D341Med (cell line): ENCODE measurements around the gene ASB3.

Experiments used
- DNase-seq: peaks from one replicate; pipeline ENCODE4 v3.0.0; 2012; ENCODE audit warnings: low spot score

Gene ASB3

DNA sequence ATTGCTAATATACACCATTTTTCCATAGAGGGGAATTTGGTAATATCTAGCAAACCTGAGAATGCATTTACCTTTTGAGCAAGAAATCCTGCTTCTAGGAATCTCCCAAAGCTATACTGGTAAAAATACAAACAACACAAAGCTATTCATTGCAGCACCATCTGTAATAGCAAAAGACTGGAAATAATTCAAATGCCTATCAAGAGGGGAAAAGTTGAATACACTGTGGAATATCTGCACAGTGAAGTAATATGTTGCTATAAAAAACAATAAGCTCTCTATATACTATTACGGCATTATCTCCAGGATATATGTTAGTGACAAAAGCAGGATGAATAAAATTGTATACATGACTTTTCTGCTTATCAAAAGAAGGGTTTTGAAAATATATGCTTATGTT is 131.5 kb downstream of the ASB3 start:
- DNase-seq: no peak

DNA sequence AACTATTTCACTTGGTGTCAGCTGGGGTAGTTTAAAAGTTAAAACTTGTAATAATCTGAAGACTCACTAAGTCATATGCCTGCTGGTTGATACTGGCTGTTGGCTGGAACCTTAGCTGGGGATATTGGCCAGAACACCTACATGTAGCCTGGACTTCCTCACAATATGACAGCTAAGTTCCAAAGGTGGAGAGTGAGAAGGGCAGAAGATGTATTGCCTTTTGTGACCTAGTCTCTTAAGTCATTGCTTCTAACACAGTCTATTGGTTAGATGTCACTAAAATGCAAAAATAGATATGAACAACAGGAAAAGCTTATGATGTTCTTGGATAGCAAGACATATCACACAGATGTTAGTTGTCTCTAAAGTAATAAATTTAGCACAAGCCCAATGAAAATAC is 132.4 kb downstream of the ASB3 start:
- no peak for DNase-seq

GRCh38 chr2:53652131-53652530 is 134.6 kb downstream of the ASB3 start:
- no peak for DNase-seq

- DNase-seq: no peak
Observed at GRCh38 chr2:53646788-53647187, 140.0 kb downstream of the ASB3 start.

DNA sequence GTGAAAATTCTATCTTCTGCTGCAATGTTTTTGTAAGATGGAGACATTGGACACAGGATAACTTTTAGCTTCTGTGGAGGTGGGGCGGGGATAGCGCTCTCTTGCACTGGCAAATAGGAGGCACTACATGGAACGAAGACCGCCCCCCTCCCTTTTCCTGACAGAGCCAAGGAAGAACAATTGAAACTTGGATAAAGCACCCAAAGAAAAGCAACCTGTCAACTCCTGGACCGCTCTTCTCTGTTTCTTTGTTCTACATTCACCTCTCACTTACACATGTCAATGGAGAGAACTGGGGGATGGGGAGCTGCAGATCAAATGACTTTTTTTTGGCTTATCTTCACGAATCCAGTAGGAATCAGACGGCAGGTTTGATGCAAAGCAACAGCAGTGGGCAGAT is 145.5 kb downstream of the ASB3 start:
- no peak for DNase-seq

- DNase-seq: no peak
Observed at GRCh38 chr2:53640466-53640865, 146.3 kb downstream of the ASB3 start.

DNA sequence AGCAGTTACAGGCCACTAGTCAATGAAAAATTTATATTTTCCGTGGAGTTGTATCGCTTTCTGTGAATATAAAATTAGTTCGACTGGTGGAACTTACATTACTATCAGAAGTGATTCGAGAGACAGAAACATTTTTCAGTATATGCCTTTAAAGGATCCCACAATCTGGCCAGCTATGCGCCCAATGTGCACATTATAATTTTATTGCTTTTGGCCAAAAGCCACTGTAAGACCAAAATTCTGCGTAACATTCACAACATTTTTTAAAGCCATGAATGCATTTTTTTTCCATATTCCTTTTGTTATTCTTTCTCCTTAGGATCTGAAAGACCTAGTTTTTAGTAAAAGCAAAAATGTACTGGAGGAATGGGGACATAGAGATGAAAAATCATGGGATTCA is 150.2 kb downstream of the ASB3 start:
- no peak for DNase-seq

DNA sequence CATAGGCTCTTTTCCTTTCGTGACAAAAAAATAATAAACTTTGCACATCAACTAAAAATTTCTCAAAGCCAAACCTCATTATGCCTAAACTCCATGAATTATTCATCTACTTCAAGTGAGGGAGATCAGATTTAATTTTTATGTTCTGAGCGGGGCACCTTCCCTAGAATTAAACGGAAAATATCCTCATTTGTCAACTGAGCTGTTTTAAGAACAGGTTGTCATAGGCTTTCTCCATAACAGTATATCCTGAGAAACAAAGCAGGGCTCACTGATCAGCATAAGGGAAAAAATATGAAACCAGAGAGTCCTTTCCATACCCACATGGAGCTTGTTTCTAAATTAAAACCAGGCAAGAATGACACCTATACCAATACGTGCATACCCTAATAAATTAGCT is 150.6 kb downstream of the ASB3 start:
- no peak for DNase-seq

- DNase-seq: no peak
Observed at GRCh38 chr2:53635694-53636093, 151.1 kb downstream of the ASB3 start.

DNA sequence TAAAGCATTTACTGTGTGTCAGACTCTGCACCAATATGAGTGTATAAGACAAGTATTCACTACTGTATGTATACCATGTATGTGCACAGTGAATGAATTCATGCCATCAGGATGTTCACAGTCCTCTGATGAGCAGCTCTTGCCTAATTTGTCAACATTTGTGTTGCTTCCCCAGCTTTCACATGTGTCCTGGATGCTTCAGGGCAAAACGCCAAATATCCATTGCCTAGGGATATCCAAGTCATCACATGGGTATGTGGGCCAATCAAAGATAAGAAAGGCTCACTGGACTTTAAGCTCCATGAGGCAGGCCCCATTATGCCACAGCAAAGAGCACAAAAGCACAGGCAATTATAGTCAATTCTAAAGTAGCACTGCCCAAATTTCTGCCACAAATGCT is 153.3 kb downstream of the ASB3 start:
- no peak for DNase-seq

DNA sequence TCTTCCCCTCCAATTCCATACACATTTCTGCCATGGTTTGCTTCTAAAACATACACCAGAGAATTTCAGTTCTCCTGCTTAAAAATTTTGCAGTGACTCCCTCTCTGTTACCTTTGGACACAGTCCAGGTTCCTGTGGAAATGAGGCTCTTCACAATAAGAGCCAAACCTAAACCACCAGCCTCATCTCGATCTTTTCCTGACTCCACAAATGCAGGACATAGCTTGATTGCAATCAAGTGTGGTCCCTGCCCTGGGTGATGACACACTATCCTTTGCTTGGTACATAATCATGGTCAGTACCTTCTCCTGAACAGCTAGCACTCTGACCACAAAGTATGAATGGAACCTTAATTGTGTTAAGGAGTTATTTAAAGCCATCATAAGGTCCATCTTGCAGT is 154.0 kb downstream of the ASB3 start:
- no peak for DNase-seq

DNA sequence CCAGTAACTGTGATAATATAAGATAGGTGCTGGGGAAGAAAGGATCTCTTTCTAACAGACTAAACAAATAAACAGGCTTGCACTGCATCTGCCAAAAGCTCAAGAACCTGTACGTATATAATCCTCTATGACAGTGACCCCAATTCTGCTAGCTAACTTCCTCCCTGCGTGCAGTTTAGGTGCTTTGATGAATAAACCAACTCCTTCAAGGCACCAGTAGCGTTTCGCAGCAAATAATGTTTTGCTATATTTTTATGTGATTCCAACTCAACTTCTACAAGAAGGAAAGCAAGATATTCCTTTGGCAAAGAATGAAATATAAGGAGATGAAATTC is 154.7 kb downstream of the ASB3 start:
- DNase-seq: no peak

- DNase-seq: no peak
Observed at GRCh38 chr2:53631313-53632125, 155.2 kb downstream of the ASB3 start.

DNA sequence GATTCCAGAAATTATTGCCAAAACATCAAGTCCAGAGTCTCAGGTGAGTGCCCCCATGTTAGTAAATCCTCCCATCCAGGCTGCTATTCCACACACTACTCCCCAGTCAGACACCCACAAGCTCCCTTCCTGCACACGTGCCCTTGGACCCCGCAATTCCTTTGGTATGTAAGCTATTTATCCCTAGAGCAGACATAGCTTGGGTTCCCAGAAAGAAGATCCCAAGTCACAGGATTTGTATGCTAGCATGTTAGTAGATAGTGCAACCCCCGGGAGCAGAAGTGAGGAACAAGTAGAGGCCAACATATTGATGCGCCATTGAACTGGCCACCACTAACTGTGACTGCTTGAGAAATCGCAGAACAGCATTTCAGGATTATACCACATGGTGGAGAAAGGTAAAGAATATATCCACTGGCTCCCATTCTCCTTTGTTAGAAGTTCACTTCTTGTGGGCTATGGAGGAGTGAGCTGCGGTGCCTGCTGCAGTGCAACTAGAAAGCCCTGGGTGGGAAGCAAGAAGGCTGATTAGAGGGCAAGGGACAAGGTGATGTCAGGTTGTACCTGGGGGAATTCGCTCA is 156.6 kb downstream of the ASB3 start:
- no peak for DNase-seq

GRCh38 chr2:53629501-53629900 is 157.3 kb downstream of the ASB3 start:
- no peak for DNase-seq

DNA sequence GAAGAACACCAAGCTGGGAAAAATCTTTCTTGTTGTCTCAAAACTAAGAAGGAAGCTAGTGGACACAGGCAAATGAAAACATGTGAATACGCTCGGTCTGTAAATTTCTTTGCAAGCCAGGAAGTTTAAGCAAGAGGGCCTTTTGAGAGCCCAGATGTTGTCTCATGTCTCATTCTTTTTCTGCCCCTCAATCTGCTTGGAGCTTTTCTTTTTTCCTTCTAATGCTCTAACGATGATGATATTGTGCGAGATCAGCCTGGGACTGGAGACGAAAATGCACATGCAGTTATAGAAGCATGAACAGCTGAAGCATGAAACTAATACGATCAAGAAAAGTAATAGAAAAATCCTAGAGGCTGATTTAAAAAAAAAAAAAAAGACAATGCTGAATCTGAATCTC is 157.8 kb downstream of the ASB3 start:
- DNase-seq: no peak

GRCh38 chr2:53622141-53622540 is 164.6 kb downstream of the ASB3 start:
- DNase-seq: no peak

GRCh38 chr2:53620981-53621380 is 165.8 kb downstream of the ASB3 start:
- no peak for DNase-seq
